ENCODE results near the gene LARGE1.

Gene LARGE1

GRCh38 chr22:33227791-33228190, 692.5 kb downstream of the LARGE1 start:
- H3K9ac ChIP-seq (ENCODE audit: low read depth, low read length), result no peak overlapping the region
- H3K4me1 ChIP-seq (ENCODE audit: control insufficient read depth, insufficient read depth, low read length), result no peaks in the 10 kb centered on the region
- H3K27me3 ChIP-seq (ENCODE audit: control insufficient read depth, insufficient read depth, low read length), result no peaks in the 10 kb centered on the region
- no peak overlapping the region for H3K4me3 ChIP-seq (ENCODE audit: low read depth, low read length)
- no peaks in the 10 kb centered on the region for H3K36me3 ChIP-seq (ENCODE audit: control insufficient read depth, insufficient read depth, low read length)
- peaks cover 7% of the 10 kb centered on the region for H3K9me3 ChIP-seq (ENCODE audit: control insufficient read depth, insufficient read depth, low read length)

- peaks cover 2% of the 10 kb centered on the region for H3K4me1 ChIP-seq (ENCODE audit: control insufficient read depth, insufficient read depth, low read length)
- peaks cover 3% of the 10 kb centered on the region for H3K9me3 ChIP-seq (ENCODE audit: control insufficient read depth, insufficient read depth, low read length)
- H3K36me3 ChIP-seq (ENCODE audit: control insufficient read depth, insufficient read depth, low read length), result no peaks in the 10 kb centered on the region
- H3K9ac ChIP-seq (ENCODE audit: low read depth, low read length), result no peak overlapping the region
- no peak overlapping the region for H3K4me3 ChIP-seq (ENCODE audit: low read depth, low read length)
- peaks cover 5% of the 10 kb centered on the region for H3K27me3 ChIP-seq (ENCODE audit: control insufficient read depth, insufficient read depth, low read length)
Measured at GRCh38 chr22:33224841-33225240, 695.4 kb downstream of the LARGE1 start.

Measured in iPS-15b (cell line).